Mesenteric fat pad (tissue), 1 donor: ENCODE results near the gene SRC. TPM values are rescaled to one million over a fixed set of nuclear protein-coding genes. Genes with fewer than 3 reads are reported as not detected.

ENCODE experiments used
- DNase-seq: peaks from one replicate; pipeline ENCODE4 v3.0.0-alpha.2; 2020; ENCODE audit warnings: low spot score
- total RNA-seq: library from RNA; stranded (reverse); fragmentation: NEBNext Ultra II Directional; extraction: Animal tissue kit (Norgen Biotek cat#: 25700); gene quantifications from one replicate; pipeline ENCODE4 v1.2.1, GENCODE V29; 2021
- donor health status: DM: yes; HTN: yes; CAD: no.

Gene SRC
- total RNA-seq, 1 donor from 2014 or later, result 23.9 TPM

DNA sequence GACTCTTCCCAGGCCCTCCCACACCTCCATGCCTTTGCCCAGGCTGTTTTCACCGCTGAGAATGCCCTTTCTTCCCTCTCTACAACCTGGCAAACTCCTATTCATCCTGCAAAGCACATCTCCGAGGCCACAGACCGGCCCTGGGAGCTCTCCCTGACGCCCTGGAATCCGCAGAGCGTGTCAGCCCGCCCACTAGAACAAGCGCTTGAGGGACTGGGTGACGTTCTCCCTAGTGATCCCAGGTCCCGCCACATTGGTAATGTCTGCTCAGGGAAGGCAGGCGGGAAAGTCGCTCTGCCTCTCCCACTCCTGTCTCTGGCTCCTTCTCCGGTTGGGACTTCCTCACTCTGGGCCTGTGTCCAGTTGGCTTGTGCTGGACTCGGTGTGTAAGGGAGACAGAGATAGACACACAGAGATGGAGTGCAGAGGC is 61.6 kb downstream of the SRC start:
- no peak for DNase-seq

DNA sequence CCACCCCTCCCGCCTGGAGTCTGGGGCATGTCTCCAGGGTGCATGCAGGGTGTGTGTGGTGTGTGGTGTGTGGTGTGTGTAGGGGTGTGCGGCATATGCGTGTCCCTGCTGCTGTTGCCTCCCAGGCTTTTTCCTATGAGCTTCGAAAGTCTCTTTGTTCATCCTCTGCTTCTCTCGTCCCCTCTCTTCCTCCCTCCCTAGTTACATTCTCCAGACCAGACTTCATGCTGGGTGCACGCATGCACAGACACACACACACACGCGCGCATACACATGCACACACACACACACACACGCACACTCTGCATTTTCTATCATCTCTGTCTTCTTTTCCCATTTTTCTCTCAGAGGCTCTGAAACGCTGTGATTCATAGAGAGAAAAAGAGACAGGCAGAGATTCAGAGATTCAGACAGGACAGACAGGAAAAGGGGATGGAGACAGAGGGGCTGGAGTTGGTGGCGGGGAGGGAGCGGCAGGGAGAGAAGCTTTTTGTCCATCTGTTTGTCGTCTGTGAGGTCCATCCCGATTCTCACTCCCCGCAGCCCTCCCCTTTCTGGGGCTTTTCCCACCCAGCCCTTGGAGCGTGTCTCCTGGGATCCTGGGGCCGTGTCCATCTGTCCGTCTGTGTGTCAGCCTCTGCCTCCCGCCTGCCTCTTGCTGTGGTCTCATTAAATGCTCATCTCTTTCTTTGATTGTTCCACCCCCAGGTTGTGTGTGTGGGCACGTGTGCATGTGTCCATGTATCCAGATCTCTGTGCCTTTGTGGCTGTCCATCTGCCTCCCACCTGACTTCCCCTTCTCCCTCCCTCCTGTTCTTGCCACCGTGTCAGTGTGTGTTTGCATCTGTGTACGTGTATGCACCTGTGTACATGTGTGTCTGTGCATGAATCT is 62.6 kb downstream of the SRC start:
- no peak for DNase-seq

DNA sequence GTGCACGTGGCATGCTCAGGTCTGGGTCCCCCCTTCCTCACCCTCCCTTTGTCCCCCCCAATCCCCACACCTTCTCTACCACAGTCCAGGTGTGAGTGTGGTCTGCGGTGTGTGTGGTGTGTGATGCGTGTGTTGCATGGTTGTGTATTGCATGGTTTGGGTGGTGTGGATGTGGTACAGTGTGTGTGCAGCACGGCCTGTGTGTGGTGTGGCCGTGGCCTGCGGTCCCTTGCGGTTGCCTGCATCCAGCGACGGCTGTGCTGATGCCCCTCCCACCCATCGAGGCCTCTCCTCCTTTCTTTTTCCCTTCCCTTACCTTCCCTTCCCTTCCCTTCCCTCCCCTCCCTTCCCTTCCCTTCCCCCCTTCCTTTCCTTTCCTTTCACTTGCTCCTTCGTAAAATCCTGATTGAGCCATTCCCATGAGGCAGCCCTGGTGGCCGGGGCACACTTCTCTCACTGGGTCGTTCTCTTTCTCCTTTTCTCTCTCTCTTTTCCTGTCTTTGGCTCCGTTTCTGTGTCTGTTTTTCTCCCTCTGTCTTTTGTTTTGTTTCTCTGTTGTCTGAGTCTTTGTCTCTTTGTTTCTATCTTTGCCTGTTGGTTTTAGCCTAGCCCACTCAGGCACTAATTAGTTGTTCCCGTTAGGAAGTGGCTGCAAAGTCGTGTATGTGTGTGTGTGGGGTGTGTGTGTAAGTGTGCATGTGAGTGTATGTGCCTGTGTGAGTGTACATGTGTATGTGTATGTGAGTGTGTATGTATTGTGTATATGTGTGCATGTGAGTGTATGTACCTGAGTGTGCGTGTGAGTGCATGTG is 65.7 kb downstream of the SRC start:
- DNase-seq, result no peak

DNA sequence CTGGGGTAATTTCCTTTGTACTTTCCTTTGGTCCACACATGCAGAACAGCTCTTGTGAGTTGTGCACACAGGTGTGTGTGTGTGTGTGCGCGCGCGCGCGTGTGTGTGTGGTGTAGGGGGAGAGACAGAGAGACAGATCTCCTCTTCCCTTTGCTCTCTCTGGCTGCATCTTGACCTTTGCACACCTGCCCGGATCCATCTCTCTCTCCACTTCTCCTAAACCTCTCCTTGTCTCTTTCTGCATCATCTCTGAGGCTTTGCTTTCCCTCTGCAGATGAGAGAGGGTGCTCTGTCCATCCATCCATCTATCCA is 67.0 kb downstream of the SRC start:
- no peak for DNase-seq

DNA sequence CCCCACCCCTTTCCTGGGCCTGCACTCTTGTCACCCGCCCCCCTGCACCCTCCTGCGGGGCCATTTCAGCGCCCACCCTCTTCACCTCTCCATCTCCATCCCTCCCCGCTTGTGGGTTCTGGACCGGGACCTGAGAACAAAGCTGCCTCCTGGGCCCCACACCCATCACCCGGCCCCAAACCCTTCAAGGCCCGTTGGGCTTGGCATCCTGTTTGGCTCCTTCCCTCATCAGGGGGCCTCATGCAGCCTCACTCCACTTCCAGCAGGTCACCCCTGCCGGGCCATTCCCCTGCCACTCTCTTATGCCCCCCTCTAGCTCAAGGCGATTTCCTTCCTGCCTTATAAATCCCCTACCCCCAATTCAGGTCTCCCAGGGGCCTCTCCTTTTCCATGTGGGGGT is 67.4 kb downstream of the SRC start:
- no peak for DNase-seq

DNA sequence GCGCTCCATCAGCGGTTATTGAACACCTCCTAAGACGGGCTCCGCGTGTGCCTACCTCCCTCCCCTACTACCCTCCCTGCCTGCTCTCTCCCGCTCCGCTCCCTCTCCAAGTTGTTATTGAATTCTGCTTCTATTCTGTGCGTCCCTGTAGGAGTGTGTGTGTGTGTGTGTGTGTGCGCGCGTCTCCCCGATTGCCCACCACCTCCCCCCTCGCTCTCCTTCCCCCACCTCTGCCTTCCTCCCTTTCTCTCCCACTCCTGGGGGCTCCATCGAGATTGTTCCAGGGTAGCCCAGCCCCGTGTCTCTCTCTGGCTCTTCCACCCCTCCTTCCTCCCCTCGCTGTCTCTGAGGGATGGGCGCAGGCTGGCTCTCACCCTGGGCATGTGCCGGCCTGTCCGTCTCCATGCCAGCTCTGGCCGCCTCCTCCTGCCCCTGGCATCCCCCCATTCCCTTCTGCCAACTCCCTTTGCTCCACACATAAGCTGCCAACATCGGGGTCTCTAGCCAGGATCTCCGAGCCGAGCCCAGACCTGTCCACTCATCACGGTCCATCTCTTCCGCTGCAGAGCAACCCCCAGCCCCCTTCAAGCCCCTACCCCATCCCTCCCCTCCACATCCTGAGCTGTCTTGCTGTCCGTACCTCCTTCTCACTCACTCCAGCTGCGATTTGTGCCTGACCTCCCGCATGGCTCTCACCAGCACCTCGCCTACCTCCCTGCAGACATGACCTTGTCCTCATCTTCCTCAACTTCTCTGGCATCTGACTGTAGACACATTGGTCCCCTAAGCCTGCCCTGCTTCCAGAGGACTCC is 68.5 kb downstream of the SRC start:
- no peak for DNase-seq

DNA sequence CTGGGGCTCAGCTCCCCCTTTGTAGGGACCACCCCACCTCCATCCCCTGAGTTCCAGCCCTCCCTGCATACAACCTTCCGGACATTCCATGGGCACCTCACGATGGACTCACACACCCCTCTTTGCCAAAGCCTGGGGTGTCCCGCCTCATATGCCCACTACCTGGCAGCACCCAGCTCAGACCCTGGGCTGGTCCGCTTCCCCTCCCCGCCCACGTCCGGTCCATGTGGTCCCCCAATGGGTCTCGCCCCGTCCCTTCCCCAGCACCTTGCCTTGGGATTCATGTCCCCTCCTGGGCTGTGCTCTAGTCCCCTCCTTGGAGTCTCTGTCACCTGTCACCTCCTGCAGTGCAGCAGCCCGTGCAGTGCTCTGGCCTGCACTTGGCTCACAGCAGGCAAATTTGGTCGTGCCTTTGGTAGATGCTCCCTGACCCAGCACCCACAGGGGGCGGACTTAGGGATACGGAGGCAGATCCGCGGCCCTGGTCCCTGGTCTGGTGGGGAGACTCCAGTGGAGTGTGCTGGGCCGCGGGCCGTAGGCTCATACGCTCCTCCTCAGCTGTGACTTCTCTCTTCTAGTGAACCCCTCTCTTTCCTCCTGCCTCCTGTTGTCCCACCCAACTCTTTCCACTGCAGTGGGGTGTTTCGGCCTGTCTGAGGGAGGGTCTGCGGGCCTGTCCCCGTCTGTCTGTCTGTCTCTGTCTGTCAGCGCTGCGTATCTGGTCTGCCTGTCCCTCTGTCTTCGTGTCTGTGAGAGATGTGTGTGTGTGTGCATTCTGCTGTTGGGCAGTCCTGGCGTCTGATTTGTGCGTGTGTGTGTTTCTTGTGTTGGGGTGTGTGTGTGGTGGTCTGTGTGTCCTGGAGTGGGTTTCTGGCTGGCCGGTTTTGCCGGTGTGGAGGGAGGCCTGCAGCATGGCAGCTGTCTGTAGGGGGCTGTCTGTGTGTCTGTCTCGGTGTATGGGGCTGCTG is 69.5 kb downstream of the SRC start:
- DNase-seq, result no peak

DNA sequence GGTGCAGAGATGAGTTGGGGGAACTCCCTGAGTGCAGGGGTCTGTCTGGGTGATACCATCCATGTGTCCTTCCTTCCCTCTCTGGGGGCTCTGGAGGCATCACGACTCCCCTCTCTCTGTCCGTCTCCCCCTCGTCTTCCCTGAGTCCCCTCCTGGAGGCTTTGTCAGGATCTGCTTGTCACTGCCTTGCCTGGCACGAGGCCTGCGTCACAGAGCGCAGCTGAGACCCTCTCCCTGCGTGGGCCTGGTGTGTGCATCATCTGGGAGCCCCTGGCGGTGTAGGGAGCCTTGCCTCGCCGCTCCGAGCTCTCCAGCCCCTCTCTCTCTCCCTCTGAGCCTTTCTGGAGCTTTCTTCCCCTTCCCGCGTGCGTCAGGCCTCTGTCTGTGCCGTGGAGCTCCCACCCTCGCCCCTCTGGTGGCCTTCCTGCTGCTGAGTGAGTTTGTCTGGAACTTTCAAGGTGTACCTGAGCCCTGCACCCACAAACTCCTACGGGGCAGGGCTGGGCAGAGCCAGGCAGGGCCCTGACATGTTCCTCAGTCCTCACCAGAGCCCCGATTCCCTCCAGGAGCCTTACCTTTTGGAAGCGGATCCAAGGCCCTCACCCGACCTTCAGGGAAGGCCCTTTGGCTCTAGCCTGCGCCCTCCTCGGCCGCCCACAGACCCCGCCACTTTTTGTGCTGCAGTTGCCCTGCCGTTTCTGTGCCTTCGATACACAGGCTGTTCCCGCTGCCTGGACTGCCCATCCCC is 70.3 kb downstream of the SRC start:
- DNase-seq, result no peak

DNA sequence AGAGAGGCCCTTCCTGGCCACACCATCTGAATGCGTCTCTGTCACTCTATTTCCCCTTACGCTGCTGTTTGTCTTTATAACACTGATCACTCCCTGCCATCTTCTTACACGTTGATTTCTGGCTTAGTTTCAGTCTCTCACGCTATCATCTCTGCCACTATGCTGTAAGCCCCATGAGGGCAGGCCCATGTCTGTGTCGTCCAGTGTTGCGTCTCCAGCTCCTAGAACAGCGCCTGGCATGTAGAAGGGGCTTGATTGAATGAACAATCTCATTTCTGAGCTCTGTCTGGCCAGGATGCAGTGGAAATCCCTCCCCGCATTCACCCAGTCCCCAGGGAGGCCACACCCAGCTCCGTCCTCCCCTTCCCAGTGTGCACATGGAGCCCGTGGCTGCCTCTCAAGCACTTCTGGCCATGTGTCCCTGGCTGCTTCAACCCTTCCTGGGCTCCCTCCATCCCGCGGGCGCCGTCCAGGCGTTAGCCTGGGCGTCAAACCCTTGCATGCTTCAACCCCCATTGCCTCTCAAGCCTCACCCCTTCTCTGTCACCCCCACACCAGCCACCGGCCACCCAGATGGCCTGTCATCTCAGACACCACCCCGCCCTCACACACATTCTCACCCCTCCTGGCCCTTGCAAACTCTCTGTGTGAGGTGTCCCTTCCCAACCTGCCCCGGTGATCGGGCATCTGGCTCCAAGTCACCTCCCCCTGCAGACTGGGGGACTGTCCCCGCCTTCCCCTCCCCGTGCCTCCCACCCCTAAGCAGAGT is 71.1 kb downstream of the SRC start:
- DNase-seq, result no peak

DNA sequence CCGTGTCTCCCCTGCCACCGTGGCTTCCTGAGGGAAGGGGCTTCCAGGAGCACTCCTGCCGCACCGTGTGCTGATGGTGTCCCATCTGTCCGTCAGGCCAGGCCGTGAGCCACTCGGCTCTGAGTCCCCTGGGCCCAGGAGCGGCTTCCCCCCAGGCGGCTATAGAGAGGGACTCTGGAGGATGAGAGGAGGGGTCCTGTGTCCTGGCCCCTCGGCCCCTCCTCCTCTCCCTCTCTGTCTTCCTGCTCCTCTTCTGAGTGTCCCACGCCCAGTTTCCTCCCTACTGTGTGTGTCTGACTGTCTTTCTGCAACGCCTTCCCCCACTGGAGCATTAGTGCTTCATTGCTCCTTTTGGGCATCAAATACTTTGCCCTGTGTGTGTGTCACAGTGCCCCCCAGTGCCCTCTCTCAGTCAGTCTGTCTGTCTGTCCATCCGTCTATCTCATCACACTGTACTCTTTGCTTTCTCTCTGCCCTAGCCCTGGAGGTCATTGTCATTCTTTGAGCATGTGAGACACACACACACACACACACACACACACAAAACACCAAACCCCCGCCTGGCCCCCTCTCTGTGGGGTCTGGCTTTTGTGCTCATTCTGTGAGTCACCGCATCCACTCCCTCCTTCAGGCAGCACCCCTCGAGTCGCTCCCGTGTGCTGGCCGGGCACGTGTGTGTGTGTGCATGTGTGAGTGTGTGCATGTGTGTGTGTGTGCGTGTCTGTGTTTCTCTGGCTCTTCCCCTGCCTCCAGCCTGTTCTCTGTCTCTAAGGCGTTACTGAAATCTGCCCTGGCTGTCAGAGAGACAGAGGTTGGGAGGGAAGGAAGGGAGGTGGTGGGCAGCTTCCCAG is 71.9 kb downstream of the SRC start:
- no peak for DNase-seq

DNA sequence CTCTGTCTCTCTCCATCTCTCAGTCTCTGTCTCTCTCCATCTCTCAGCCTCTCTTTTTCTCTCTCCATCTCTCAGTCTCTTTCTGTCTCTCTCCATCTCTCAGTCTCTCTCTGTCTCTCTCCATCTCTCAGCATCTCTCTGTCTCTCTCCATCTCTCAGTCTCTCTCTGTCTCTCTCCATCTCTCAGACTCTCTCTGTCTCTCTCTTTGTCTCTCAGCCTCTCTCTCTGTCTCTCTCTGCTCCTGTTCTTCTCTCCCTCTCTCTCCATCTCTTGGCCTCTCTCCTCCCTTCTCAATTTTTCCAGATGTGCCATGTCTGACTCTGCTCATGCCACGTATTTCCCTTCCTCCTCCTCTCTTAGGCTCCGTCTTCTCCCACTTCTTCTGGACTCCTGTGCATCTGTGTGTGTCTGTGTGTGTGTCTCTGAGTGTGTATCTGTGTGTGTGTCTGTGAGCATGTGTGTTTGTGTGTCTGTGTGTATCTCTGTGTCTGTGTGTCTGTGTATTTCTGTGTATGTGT is 72.7 kb downstream of the SRC start:
- no peak for DNase-seq

DNA sequence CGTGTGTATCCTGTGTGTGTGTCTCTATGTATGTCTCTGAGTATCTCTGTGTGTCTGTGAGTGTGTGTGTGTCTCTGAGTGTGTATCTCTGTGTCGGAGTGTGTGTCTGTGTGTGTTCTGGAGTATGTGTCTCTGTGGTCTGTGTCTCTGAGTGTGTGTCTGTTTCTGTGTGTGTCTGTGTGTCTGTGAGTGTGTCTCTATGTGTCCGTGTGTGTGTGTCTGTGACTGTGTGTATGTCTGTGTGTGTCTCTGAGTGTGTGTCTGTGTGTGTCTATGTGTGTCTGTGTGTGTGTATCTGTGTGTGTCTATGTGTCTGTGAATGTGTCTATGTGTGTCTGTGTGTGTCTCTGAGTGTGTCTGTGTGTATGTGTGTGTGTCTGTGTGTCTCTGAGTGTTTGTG is 73.4 kb downstream of the SRC start:
- no peak for DNase-seq

DNA sequence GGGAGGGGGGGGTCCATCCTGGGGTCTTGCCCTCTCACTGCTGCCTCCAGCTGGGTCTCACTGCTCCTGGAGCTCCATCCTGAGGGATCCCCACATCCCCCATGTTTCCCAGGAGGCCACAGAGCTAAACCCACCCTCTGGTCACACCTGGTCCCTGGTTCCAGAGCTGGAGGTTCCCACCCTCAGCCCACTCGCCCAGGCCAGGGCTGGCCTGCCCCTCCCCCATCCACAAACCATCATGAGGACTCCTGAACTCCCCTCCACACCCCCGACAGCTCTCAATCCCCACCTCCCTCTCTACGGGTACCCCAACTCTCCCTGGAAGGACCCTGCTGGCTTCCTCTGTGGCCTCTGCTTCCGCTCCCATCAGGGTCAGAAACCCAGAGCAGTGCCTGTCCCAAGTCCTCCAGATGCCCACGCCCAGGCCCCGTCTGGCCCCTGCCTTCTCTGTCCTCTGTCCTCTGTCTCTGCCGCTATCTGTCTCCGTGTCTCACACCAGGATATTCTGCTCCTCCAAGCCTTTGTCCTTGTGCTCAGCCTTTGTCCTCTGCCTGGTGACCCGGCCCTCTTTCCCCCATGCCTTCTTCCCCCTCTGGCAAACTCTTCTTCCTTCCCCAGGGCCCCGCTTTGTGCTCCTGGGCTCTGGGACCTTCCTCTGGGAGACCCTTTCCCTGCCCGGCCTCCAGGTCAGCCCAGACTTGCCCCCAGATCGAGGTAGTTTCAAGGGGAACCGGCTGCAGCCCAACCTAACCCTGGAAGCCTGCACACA is 74.0 kb downstream of the SRC start:
- DNase-seq, result no peak

DNA sequence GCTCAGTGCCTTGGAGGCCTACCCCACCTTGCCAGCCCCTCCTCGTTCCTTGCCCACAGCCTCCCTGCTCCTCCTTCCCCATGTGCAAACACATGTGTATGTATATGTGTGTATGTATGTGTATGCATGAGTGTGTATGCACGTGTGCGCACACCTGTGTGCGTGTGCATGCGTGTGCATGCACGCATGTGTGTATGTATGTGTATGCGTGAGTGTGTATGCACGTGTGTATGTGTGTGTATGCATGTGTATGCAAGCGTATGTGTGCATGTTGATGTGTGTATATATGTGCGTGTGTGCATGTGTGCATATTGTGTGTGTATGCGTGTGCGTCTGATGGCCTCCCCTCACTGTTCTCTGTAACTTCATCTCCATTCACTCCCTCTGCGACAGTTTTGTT is 74.7 kb downstream of the SRC start:
- DNase-seq, result no peak

DNA sequence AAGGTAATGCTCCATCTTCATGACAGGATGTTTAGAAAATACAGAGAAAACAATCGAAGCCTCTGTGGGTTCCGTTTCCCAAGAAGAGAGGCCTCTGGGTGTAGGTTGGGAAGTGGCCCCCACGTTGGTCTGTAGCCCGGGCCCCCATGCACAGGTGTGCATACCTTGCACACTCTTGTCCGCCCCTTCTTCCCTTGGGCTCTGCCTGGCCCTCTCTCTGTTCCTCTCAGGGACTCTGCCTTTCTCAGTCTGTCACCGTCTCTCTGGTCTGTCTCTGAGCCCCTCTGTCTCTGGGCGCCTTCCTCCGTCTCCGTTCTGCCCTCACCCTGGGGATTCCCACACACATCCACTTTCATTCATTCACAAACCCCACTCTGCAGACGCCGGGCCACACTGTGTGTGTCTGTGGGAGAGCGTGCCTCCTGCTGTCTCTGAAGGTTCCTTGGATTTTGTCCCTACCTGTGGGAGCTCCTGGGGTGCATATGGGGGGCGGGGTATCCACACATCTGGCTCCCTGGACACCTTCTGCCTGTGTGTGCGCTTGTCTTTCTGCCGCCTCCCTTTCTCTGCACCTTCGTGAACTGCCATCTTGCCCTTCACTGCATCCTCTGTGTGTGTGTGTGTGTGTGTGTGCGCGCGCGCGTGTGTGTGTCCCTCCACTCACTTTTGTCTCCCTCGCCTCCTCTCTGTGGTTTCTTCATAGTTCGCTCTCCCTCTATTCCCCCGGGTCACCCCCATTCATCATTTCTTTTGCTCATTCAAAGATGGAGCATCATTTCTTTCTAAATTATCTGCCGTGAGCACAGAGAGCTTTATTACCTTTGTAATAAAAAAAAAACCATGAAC is 75.3 kb downstream of the SRC start:
- no peak for DNase-seq

DNA sequence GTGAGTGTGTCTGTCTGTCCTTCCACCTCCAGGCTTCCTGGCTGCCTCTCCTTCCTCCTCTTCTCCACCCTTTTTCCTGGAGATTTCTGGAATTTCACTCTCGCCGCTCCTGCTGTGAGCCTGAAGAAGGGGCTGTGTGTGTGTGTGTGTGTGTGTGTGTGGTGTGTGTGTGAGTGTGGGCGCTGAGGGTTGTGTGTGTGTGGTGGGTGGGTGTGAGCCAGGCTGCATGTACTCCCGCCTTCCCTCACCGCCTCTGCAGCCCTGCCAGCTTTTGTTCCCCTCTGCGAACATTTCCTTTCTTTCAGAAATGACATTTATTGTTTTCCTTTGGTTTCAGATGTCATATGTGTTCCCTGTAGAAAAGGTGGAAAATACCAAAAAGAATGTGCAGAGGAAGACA is 76.0 kb downstream of the SRC start:
- no peak for DNase-seq
